WTC11 (cell line): ENCODE results near the gene IFITM2. TPM values are rescaled to one million over a fixed set of nuclear protein-coding genes. Genes with fewer than 3 reads are reported as not detected.

ENCODE experiments used
- ATAC-seq: fragments of 200-7000 bp; cut with Tn5 transposase; 2 replicates; pipeline ENCODE4 v1.10.0; 2021; ENCODE audit warnings: mild to moderate bottlenecking, moderate library complexity
- CTCF ChIA-PET: fragments of 300-600 bp; sonication (Branson Sonifier 250); formaldehyde crosslinking; loops from one replicate; lab custom pipeline; 2021; ENCODE audit warnings: antibody characterized with exemption; lab: Charles Lee
- POLR2A ChIA-PET: fragments of 350-600 bp; sonication (Branson Sonifier 250); formaldehyde crosslinking; loops from one replicate; lab custom pipeline; 2021; ENCODE audit warnings: antibody characterized with exemption; lab: Charles Lee
- DNase-seq: peaks from one replicate; pipeline ENCODE4 v3.0.0; 2021; ENCODE audit warnings: low spot score
- H3K27ac Mint-ChIP-seq: 2 replicates; pipeline ENCODE4 v1.8.0; 2021; ENCODE audit warnings: mixed read lengths
- H3K27me3 Mint-ChIP-seq: 2 replicates; pipeline ENCODE4 v1.8.0; 2021; ENCODE audit warnings: low read depth, mild to moderate bottlenecking, moderate library complexity, mixed read lengths
- H3K36me3 Mint-ChIP-seq: 2 replicates; pipeline ENCODE4 v1.8.0; 2021; ENCODE audit warnings: mixed read lengths
- H3K4me1 Mint-ChIP-seq: 2 replicates; pipeline ENCODE4 v1.8.0; 2022; ENCODE audit warnings: mixed read lengths
- H3K4me3 Mint-ChIP-seq: 2 replicates; pipeline ENCODE4 v1.8.0; 2021; ENCODE audit warnings: mild to moderate bottlenecking, moderate library complexity, mixed read lengths
- H3K9me3 Mint-ChIP-seq: 2 replicates; pipeline ENCODE4 v1.8.0; 2021; ENCODE audit warnings: mixed read lengths
- CREM ChIP-seq: sonication (generic); formaldehyde crosslinking; IDR thresholded peaks from 2 replicates; pipeline ENCODE4 v1.8.1; 2022; ENCODE audit warnings: mild to moderate bottlenecking, missing genetic modification reagents, moderate library complexity
- CTCF ChIP-seq: fragments of 200-600 bp; IDR thresholded peaks from 2 replicates; pipeline ENCODE4 v1.8.0; 2022; ENCODE audit warnings: antibody characterized with exemption
- ETV6 ChIP-seq: sonication (generic); formaldehyde crosslinking; IDR thresholded peaks from 2 replicates; pipeline ENCODE4 v1.8.1; 2022; ENCODE audit warnings: mild to moderate bottlenecking, missing genetic modification reagents
- FOXJ3 ChIP-seq: sonication (generic); formaldehyde crosslinking; IDR thresholded peaks from 2 replicates; pipeline ENCODE4 v1.9.0; 2021; ENCODE audit warnings: missing genetic modification reagents, mild to moderate bottlenecking, borderline replicate concordance
- FOXK1 ChIP-seq: sonication (generic); formaldehyde crosslinking; IDR thresholded peaks from 2 replicates; pipeline ENCODE4 v1.8.0; 2022; ENCODE audit warnings: mild to moderate bottlenecking, moderate library complexity, missing genetic modification reagents
- FOXP1 ChIP-seq: sonication (generic); formaldehyde crosslinking; IDR thresholded peaks from 2 replicates; pipeline ENCODE4 v1.8.0; 2022; ENCODE audit warnings: missing genetic modification reagents, mild to moderate bottlenecking, moderate library complexity, borderline replicate concordance
- GRHL2 ChIP-seq: fragments of 250-450 bp; sonication (Bioruptor Pico); IDR thresholded peaks from 2 replicates; pipeline ENCODE4 v1.8.0; 2022; ENCODE audit warnings: mild to moderate bottlenecking, moderate library complexity; ENCODE audit not compliant: insufficient replicate concordance, severe bottlenecking
- JUN ChIP-seq: sonication (generic); formaldehyde crosslinking; IDR thresholded peaks from 2 replicates; pipeline ENCODE4 v1.8.0; 2023; ENCODE audit warnings: mild to moderate bottlenecking, missing genetic modification reagents
- NR3C1 ChIP-seq: sonication (generic); formaldehyde crosslinking; conservative IDR thresholded peaks from 2 replicates; pipeline ENCODE4 v1.8.1; 2023; ENCODE audit warnings: low read depth, mild to moderate bottlenecking, missing genetic modification reagents
- TP53 ChIP-seq: sonication (generic); formaldehyde crosslinking; IDR thresholded peaks from 2 replicates; pipeline ENCODE4 v1.8.1; 2023; ENCODE audit warnings: mild to moderate bottlenecking, missing genetic modification reagents
- ZBTB21 ChIP-seq: sonication (generic); formaldehyde crosslinking; IDR thresholded peaks from 2 replicates; pipeline ENCODE4 v1.8.1; 2023; ENCODE audit warnings: mild to moderate bottlenecking, missing genetic modification reagents, borderline replicate concordance
- ZBTB43 ChIP-seq: sonication (generic); formaldehyde crosslinking; IDR thresholded peaks from 2 replicates; pipeline ENCODE4 v1.8.1; 2023; ENCODE audit warnings: mild to moderate bottlenecking, missing genetic modification reagents
- ZNF138 ChIP-seq: sonication (generic); formaldehyde crosslinking; conservative IDR thresholded peaks from 2 replicates; pipeline ENCODE4 v1.8.1; 2022; ENCODE audit warnings: mild to moderate bottlenecking, moderate library complexity, missing genetic modification reagents
- ZNF232 ChIP-seq: sonication (generic); formaldehyde crosslinking; IDR thresholded peaks from 2 replicates; pipeline ENCODE4 v1.8.0; 2022; ENCODE audit warnings: mild to moderate bottlenecking, missing genetic modification reagents
- ZNF263 ChIP-seq: sonication (generic); formaldehyde crosslinking; IDR thresholded peaks from 2 replicates; pipeline ENCODE4 v1.8.1; 2022; ENCODE audit warnings: low read depth, mild to moderate bottlenecking, moderate library complexity, missing genetic modification reagents
- total RNA-seq: library from RNA; stranded (reverse); gene quantifications from 3 replicates; pipeline ENCODE4 v1.2.3, GENCODE V29; 2021
- TF ChIP-seq, protein P1 (sequence below): sonication (generic); formaldehyde crosslinking; IDR thresholded peaks from 2 replicates; pipeline ENCODE4 v1.8.1; 2022; ENCODE audit warnings: low read depth, mild to moderate bottlenecking, moderate library complexity, missing genetic modification reagents, borderline replicate concordance
- TF ChIP-seq, protein P2 (sequence below): fragments of 250-450 bp; sonication (Bioruptor Pico); IDR thresholded peaks from 2 replicates; pipeline ENCODE4 v1.9.0; 2021; ENCODE audit warnings: mild to moderate bottlenecking
- TF ChIP-seq, protein P3 (sequence below): fragments of 250-450 bp; sonication (Bioruptor Pico); IDR thresholded peaks from 2 replicates; pipeline ENCODE4 v2.1.2; 2022; ENCODE audit warnings: mild to moderate bottlenecking, moderate library complexity

Gene IFITM2
- total RNA-seq, 1 experiment from 2014 or later = 436 TPM

DNA sequence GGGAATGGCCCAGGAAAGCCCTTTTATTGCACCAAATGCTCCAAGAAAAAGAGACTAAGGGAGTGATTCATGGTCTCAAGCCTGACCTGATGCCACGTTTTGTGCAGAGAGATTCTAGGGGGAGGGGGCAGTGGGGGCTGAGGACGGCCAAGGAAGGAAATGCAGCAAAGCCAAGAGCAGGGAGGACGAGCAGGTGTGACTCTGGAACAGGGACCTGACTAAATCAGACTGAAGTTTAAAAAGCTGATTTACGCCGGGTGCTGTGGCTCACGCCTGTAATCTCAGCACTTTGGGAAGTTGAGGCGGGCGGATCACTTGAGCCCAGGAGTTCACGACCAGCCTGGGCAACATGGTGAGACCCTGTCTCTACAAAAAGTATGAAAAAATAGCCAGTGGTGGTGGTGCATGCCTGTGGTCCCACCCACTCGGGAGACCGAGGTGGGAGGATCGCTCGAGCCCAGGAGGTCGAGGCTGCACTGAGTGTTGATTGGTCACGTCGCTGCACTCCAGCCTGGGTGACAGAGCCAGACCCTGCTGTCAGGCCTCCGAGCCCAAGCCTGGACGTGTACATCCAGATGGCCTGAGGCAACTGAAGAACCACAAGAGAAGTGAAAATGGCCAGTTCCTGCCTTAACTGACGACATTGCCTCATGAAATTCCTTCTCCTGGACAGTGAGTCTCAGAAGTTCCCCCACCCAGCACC lies 23.9 kb downstream of the IFITM2 start:
- Mint-ChIP-seq H3K27me3 (peaks cover 10% of the 10 kb centered on the region), H3K4me3 (no peak overlapping the region), H3K9me3 (peaks cover 30% of the 10 kb centered on the region), H3K36me3 (peaks cover 30% of the 10 kb centered on the region)
- no peak for ATAC-seq
- ChIA-PET CTCF (interaction anchor here (0.6 kb wide), 1 partner anchor 102 kb away, joined by 3 read pairs; no protein-coding TSS in a partner anchor), POLR2A (interaction anchor here (1.4 kb wide), 1 partner anchor 11 kb away, joined by 3 read pairs; the partner anchor contains the start of gene IFITM3)
- TF ChIP-seq, protein P1, sequence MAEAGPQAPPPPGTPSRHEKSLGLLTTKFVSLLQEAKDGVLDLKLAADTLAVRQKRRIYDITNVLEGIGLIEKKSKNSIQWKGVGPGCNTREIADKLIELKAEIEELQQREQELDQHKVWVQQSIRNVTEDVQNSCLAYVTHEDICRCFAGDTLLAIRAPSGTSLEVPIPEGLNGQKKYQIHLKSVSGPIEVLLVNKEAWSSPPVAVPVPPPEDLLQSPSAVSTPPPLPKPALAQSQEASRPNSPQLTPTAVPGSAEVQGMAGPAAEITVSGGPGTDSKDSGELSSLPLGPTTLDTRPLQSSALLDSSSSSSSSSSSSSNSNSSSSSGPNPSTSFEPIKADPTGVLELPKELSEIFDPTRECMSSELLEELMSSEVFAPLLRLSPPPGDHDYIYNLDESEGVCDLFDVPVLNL (CRISPR knock-in tag) = no peak
- no peak for TF ChIP-seq JUN (CRISPR knock-in tag)
- TF ChIP-seq FOXP1 (CRISPR knock-in tag) = no peak
- TF ChIP-seq FOXK1 (CRISPR knock-in tag) = no peak
- TF ChIP-seq ZBTB43 = no peak
- TF ChIP-seq ZNF138 (CRISPR knock-in tag) = no peak
- no peak for TF ChIP-seq ZBTB21 (CRISPR knock-in tag)
- no peak for TF ChIP-seq ZNF263 (CRISPR knock-in tag)
- TF ChIP-seq NR3C1 (CRISPR knock-in tag) = no peak
- no peak for TF ChIP-seq CTCF
- TF ChIP-seq, protein P2, sequence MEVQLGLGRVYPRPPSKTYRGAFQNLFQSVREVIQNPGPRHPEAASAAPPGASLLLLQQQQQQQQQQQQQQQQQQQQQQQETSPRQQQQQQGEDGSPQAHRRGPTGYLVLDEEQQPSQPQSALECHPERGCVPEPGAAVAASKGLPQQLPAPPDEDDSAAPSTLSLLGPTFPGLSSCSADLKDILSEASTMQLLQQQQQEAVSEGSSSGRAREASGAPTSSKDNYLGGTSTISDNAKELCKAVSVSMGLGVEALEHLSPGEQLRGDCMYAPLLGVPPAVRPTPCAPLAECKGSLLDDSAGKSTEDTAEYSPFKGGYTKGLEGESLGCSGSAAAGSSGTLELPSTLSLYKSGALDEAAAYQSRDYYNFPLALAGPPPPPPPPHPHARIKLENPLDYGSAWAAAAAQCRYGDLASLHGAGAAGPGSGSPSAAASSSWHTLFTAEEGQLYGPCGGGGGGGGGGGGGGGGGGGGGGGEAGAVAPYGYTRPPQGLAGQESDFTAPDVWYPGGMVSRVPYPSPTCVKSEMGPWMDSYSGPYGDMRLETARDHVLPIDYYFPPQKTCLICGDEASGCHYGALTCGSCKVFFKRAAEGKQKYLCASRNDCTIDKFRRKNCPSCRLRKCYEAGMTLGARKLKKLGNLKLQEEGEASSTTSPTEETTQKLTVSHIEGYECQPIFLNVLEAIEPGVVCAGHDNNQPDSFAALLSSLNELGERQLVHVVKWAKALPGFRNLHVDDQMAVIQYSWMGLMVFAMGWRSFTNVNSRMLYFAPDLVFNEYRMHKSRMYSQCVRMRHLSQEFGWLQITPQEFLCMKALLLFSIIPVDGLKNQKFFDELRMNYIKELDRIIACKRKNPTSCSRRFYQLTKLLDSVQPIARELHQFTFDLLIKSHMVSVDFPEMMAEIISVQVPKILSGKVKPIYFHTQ = no peak
- TF ChIP-seq GRHL2 (CRISPR knock-in tag) = no peak
- TF ChIP-seq, protein P3, sequence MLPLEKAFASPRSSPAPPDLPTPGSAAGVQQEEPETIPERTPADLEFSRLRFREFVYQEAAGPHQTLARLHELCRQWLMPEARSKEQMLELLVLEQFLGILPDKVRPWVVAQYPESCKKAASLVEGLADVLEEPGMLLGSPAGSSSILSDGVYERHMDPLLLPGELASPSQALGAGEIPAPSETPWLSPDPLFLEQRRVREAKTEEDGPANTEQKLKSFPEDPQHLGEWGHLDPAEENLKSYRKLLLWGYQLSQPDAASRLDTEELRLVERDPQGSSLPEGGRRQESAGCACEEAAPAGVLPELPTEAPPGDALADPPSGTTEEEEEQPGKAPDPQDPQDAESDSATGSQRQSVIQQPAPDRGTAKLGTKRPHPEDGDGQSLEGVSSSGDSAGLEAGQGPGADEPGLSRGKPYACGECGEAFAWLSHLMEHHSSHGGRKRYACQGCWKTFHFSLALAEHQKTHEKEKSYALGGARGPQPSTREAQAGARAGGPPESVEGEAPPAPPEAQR = no peak
- TF ChIP-seq ZNF232 (CRISPR knock-in tag) = no peak
- TF ChIP-seq ETV6 (CRISPR knock-in tag) = no peak
- TF ChIP-seq TP53 (CRISPR knock-in tag) = no peak
- TF ChIP-seq CREM (CRISPR knock-in tag) = no peak
- TF ChIP-seq FOXJ3 = no peak
- TF ChIP-seq, all 79 proteins: peak for 0
- no peak for DNase-seq
- H3K27ac Mint-ChIP-seq = no peak overlapping the region
- H3K4me1 Mint-ChIP-seq = peaks cover 54% of the 10 kb centered on the region
